BE2C (cell line): ENCODE measurements around the gene TBC1D4.

ENCODE experiments used
- DNase-seq: peaks from one replicate; pipeline ENCODE4 v3.0.0-alpha.2; 2020
- H3K27me3 ChIP-seq: fragments of 250-450 bp; sonication (Bioruptor Pico); 2 replicates; pipeline ENCODE4 v1.5.1; 2020; ENCODE audit warnings: mild to moderate bottlenecking
- H3K36me3 ChIP-seq: fragments of 250-450 bp; sonication (Bioruptor Pico); 2 replicates; pipeline ENCODE4 v1.5.1; 2020; ENCODE audit warnings: mild to moderate bottlenecking
- H3K4me1 ChIP-seq: fragments of 250-450 bp; sonication (Bioruptor Pico); 2 replicates; pipeline ENCODE4 v1.5.1; 2020
- H3K4me3 ChIP-seq: 2 replicates; pipeline ENCODE4 v1.5.1; 2011; ENCODE audit warnings: low read depth, low read length
- H3K9me3 ChIP-seq: fragments of 250-450 bp; sonication (Bioruptor Pico); 2 replicates; pipeline ENCODE4 v1.5.1; 2020
- TF ChIP-seq, protein P1 (sequence below): IDR thresholded peaks from 2 replicates; pipeline ENCODE4 v1.5.1; 2012; ENCODE audit warnings: mild to moderate bottlenecking, low read depth, low read length

The TBC1D4 gene

DNA sequence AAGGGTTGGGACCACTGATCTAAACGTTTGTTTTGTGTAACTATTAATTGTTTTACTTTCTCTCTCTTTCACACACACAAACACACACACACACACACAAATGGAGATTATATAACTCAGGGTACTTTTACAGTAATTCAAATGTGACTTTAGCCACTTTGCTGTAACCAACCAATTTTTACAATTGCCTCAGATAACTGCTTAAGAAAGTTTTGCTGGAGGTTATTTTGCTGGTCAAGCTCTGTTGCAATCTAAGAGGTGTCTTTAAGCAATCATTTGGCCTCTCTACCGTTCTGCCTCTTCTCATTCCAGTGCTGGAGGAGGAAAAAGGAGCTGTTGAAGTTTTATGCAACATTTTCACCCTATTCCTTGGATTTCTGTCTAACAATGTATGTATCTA, 63.0 kb downstream of the TBC1D4 start:
- TF ChIP-seq, protein P1, sequence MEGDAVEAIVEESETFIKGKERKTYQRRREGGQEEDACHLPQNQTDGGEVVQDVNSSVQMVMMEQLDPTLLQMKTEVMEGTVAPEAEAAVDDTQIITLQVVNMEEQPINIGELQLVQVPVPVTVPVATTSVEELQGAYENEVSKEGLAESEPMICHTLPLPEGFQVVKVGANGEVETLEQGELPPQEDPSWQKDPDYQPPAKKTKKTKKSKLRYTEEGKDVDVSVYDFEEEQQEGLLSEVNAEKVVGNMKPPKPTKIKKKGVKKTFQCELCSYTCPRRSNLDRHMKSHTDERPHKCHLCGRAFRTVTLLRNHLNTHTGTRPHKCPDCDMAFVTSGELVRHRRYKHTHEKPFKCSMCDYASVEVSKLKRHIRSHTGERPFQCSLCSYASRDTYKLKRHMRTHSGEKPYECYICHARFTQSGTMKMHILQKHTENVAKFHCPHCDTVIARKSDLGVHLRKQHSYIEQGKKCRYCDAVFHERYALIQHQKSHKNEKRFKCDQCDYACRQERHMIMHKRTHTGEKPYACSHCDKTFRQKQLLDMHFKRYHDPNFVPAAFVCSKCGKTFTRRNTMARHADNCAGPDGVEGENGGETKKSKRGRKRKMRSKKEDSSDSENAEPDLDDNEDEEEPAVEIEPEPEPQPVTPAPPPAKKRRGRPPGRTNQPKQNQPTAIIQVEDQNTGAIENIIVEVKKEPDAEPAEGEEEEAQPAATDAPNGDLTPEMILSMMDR: no peak
- no peak overlapping the region for H3K4me3 ChIP-seq
- DNase-seq: no peak

DNA sequence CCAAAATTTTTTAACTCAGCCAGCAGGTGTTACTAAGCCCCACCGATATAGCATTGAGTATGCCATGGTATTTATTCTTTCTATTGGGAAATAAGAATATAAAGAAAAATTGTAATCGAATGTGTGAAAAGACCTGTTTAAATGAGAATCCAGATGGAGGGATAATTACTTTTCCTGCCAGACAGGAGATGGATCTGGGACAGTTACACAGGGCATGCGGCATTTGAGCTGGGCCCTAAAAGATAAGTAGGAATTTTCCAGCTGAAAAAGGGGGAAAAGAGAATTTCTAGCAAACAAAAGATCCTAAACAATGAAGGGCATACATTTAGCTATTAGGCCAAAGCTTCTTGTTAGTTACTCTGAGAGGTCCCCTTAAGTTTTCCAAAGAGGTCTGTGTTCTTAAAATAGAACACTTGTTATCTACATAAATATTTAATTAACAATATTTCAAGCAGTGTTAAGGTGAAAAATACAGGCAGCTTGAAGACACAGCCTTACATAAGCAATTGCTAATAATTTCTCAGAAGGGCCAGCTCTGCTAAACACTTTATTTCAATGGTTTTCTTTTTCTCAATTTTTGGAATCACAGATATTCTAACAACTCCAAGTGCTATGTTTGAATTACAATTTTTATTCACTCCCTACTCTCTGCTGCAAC, 63.7 kb downstream of the TBC1D4 start:
- H3K9me3 ChIP-seq: no peaks in the 10 kb centered on the region
- peaks cover 33% of the 10 kb centered on the region for H3K4me1 ChIP-seq
- DNase-seq: no peak
- TF ChIP-seq, protein P1: no peak
- no peaks in the 10 kb centered on the region for H3K27me3 ChIP-seq
- no peak overlapping the region for H3K4me3 ChIP-seq
- no peaks in the 10 kb centered on the region for H3K36me3 ChIP-seq

More for the DNA sequence above, 63.0 kb downstream of the TBC1D4 start:
- Histone ChIP-seq H3K4me1 (peaks cover 38% of the 10 kb centered on the region), H3K36me3 (no peaks in the 10 kb centered on the region), H3K9me3 (no peaks in the 10 kb centered on the region), H3K27me3 (no peaks in the 10 kb centered on the region)

DNA sequence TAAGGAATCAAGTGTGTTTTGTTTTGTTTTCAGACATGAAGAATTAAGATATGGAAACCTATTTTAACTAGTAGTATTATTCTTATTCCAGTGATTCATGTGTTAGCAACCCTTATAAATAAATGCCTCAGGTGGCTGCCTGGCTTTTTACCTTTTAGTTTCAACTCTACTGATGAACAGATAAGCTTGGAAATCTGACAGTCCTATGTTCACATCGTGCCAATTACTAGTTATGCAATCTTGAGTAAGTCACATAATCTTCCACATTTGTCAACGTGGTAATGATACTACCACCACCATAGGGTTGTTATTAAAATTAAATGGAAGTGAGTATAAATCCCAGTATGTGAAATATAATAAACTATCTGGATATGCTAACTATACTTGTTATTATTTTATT, 64.3 kb downstream of the TBC1D4 start:
- H3K4me1 ChIP-seq: peaks cover 33% of the 10 kb centered on the region
- no peaks in the 10 kb centered on the region for H3K27me3 ChIP-seq
- no peak for DNase-seq
- H3K36me3 ChIP-seq: no peaks in the 10 kb centered on the region
- TF ChIP-seq, protein P1: no peak
- no peaks in the 10 kb centered on the region for H3K9me3 ChIP-seq
- no peak overlapping the region for H3K4me3 ChIP-seq

DNA sequence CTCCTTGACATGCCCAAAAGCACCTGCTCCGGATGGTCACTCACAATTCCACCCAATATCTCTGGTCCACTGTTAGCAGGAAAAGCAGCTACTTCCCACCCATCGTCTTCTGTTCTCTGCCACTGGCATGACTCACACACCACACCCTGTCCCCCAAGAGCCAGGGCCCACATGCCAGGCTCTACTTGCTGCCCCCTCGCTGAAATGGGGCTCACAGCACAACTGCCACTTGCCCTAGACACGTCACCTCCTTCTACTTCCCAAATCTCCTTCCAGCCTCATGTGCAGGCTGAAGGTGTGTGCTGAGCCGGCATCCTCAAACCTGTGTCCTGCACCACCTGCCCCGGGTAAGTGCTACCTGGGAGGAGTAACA, 65.0 kb downstream of the TBC1D4 start:
- H3K27me3 ChIP-seq: no peaks in the 10 kb centered on the region
- TF ChIP-seq, protein P1: no peak
- no peaks in the 10 kb centered on the region for H3K9me3 ChIP-seq
- H3K4me3 ChIP-seq: no peak overlapping the region
- H3K4me1 ChIP-seq: peaks cover 33% of the 10 kb centered on the region
- DNase-seq: no peak
- H3K36me3 ChIP-seq: no peaks in the 10 kb centered on the region

DNA sequence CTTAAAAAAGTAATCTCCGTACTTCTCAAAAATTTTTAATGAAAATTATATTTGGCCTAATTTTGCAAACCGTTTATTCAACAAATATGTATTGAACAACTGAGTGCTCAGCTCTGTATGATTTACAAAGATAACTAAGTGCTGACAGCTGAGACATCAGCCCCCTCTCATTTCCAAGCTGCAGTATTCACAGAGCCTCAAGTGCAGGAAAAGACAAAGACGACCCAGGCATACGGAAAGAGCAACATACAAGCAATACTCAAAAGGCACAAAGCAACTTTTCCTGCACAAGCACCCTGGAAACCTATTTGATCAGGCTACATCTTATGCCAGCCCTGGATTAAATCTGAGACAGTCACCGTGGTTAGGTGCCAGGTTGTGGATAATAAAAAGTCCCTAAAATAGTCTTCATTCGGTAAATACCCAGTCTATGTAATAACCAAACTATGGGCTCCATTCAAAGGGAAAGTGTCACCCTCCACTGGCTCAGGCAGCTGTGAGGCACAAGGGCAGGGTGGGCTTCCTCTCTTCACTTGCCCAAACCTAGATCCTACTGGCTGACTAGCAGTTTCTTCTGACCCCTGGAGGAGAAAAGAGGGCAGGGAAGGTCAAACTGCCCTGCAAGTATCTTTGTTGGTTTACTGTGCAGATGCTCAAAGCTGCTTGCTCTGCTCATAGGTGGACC, 65.5 kb downstream of the TBC1D4 start:
- peaks cover 33% of the 10 kb centered on the region for H3K4me1 ChIP-seq

More for the DNA sequence above, 65.5 kb downstream of the TBC1D4 start:
- TF ChIP-seq, protein P1: no peak
- Histone ChIP-seq H3K4me3 (no peak overlapping the region), H3K36me3 (no peaks in the 10 kb centered on the region), H3K9me3 (no peaks in the 10 kb centered on the region), H3K27me3 (no peaks in the 10 kb centered on the region)
- no peak for DNase-seq
